SK-N-SH (cell line): ENCODE data around the gene RNF133. TPM values are rescaled to one million over a fixed set of nuclear protein-coding genes. Genes with fewer than 3 reads are reported as not detected.

Source experiments
- CTCF ChIA-PET: fragments of 300-600, 350-600 bp; formaldehyde crosslinking; extraction: SDS; loops from one replicate; lab custom pipeline; 2021; lab: Yijun Ruan, JAX
- POLR2A ChIA-PET: fragments of 350-600 bp; sonication (Branson Sonifier 250); formaldehyde crosslinking; extraction: SDS; loops from one replicate; lab custom pipeline; 2020; ENCODE audit warnings: antibody characterized with exemption, inconsistent platforms; lab: Yijun Ruan, JAX
- DNase-seq: peaks from one replicate; pipeline ENCODE4 v3.0.0; 2012
- H2AFZ ChIP-seq: fragments of 200-600 bp; sonication (generic); 2 replicates; pipeline ENCODE4 v1.8.1; 2016; ENCODE audit warnings: antibody characterized with exemption, mild to moderate bottlenecking, low read depth
- H3F3A ChIP-seq: fragments of 200-600 bp; sonication (generic); replicated peaks from 2 replicates; pipeline ENCODE3; 2016; ENCODE audit warnings: antibody characterized with exemption, mild to moderate bottlenecking; ENCODE audit not compliant: insufficient read depth
- H3K27ac ChIP-seq, 2 experiments: fragments of 200-500 bp in 1 of 2; fragments of 200-600 bp in 1 of 2; sonication (Bioruptor generic) in 1 of 2; sonication (generic), shearing (Covaris generic) in 1 of 2; 2 replicates each; pipeline versions ENCODE4 v1.5.1 to v1.6.1; 2014 to 2016; ENCODE audit warnings: low read depth in 2 of 2, inconsistent platforms in 1 of 2, low read length in 1 of 2, mild to moderate bottlenecking in 1 of 2, mixed read lengths in 1 of 2
- H3K27me3 ChIP-seq: fragments of 200-600 bp; sonication (generic), shearing (Covaris generic); 2 replicates; pipeline ENCODE4 v1.6.1; 2016; ENCODE audit warnings: mixed run types; ENCODE audit not compliant: insufficient read depth
- H3K36me3 ChIP-seq, 2 experiments: fragments of 200-500 bp in 1 of 2; fragments of 200-600 bp in 1 of 2; sonication (Bioruptor generic) in 1 of 2; sonication (generic) in 1 of 2; replicated peaks in 1 of 2; 2 replicates each; pipeline versions ENCODE3 to v1.5.1; 2014 to 2016; ENCODE audit warnings: low read length in 1 of 2, mild to moderate bottlenecking in 1 of 2; ENCODE audit not compliant: insufficient read depth in 2 of 2, control insufficient read depth in 1 of 2
- H3K4me1 ChIP-seq, 2 experiments: fragments of 200-500 bp in 1 of 2; fragments of 200-600 bp in 1 of 2; sonication (Bioruptor generic) in 1 of 2; sonication (generic), shearing (Covaris generic) in 1 of 2; 2 replicates each; pipeline versions ENCODE4 v1.5.1 to v1.6.1; 2014 to 2016; ENCODE audit warnings: low read depth in 1 of 2, low read length in 1 of 2, mixed run types in 1 of 2; ENCODE audit not compliant: insufficient read depth in 2 of 2, control insufficient read depth in 1 of 2
- H3K4me2 ChIP-seq: fragments of 200-600 bp; sonication (generic), shearing (Covaris generic); 2 replicates; pipeline ENCODE4 v1.6.1; 2017; ENCODE audit warnings: mixed run types
- H3K4me3 ChIP-seq, 2 experiments: fragments of 200-500 bp in 1 of 2; fragments of 200-600 bp in 1 of 2; sonication (Bioruptor generic) in 1 of 2; sonication (generic), shearing (Covaris generic) in 1 of 2; 2 replicates each; pipeline versions ENCODE4 v1.5.1 to v1.8.1; 2014 to 2016; ENCODE audit warnings: low read depth in 2 of 2, inconsistent platforms in 1 of 2, low read length in 1 of 2, mild to moderate bottlenecking in 1 of 2, mixed read lengths in 1 of 2, moderate library complexity in 1 of 2
- H3K79me2 ChIP-seq: fragments of 200-600 bp; sonication (generic); 2 replicates; pipeline ENCODE4 v1.8.1; 2017; ENCODE audit warnings: mild to moderate bottlenecking; ENCODE audit not compliant: insufficient read depth
- H3K9ac ChIP-seq: fragments of 200-600 bp; sonication (generic); 2 replicates; pipeline ENCODE4 v1.6.1; 2017; ENCODE audit warnings: mixed run types
- H3K9me2 ChIP-seq: fragments of 200-600 bp; sonication (generic); 2 replicates; pipeline ENCODE4 v1.6.1; 2017; ENCODE audit warnings: mixed run types
- H3K9me3 ChIP-seq: fragments of 200-600 bp; sonication (generic); 2 replicates; pipeline ENCODE4 v1.6.1; 2017; ENCODE audit warnings: mixed run types, mild to moderate bottlenecking, moderate library complexity
- H4K20me1 ChIP-seq: fragments of 200-600 bp; sonication (generic); 2 replicates; pipeline ENCODE4 v1.6.1; 2017; ENCODE audit warnings: mild to moderate bottlenecking, mixed run types; ENCODE audit not compliant: insufficient read depth
- ELF1 ChIP-seq: IDR thresholded peaks from 2 replicates; pipeline ENCODE4 v1.4.0; 2012
- EP300 ChIP-seq, 2 experiments: IDR thresholded peaks; 2 replicates each; pipeline versions ENCODE4 v1.4.0 to v1.6.1; 2012; ENCODE audit warnings: borderline replicate concordance in 1 of 2, low read depth in 1 of 2, low read length in 1 of 2
- FOXM1 ChIP-seq: IDR thresholded peaks from 2 replicates; pipeline ENCODE4 v1.4.0; 2012; ENCODE audit warnings: low read depth, mild to moderate bottlenecking
- GABPA ChIP-seq: IDR thresholded peaks from 2 replicates; pipeline ENCODE4 v1.4.0; 2012; ENCODE audit warnings: low read depth, mild to moderate bottlenecking
- JUND ChIP-seq: IDR thresholded peaks from 2 replicates; pipeline ENCODE4 v1.4.0; 2012
- MEF2A ChIP-seq: IDR thresholded peaks from 2 replicates; pipeline ENCODE4 v1.4.0; 2012; ENCODE audit warnings: low read depth, borderline replicate concordance
- MXI1 ChIP-seq: IDR thresholded peaks from 2 replicates; pipeline ENCODE4 v1.6.1; 2012; ENCODE audit warnings: mild to moderate bottlenecking, low read depth, low read length, improper control_type of control experiment
- POLR2AphosphoS5 ChIP-seq: IDR thresholded peaks from 2 replicates; pipeline ENCODE4 v1.6.1; 2012; ENCODE audit warnings: low read depth, low read length
- RAD21 ChIP-seq: IDR thresholded peaks from 2 replicates; pipeline ENCODE4 v1.6.1; 2012; ENCODE audit warnings: mild to moderate bottlenecking, low read length
- SMC3 ChIP-seq: IDR thresholded peaks from 2 replicates; pipeline ENCODE4 v1.6.1; 2012; ENCODE audit warnings: low read depth, low read length, improper control_type of control experiment
- TAF1 ChIP-seq: IDR thresholded peaks from 2 replicates; pipeline ENCODE4 v1.6.1; 2012; ENCODE audit warnings: low read depth, mild to moderate bottlenecking, low read length, moderate library complexity, borderline replicate concordance
- TCF12 ChIP-seq: IDR thresholded peaks from 2 replicates; pipeline ENCODE4 v1.4.0; 2012
- TEAD4 ChIP-seq: IDR thresholded peaks from 2 replicates; pipeline ENCODE4 v1.4.0; 2012; ENCODE audit warnings: mild to moderate bottlenecking, borderline replicate concordance; ENCODE audit not compliant: insufficient read depth
- WGBS: methylation state at CpG from one replicate; pipeline ENCODE4 v1.1.6; 2017; ENCODE audit warnings: low lambda C conversion rate; 5-methylcytosine and 5-hydroxymethylcytosine counted together
- polyA plus RNA-seq, 3 experiments: library from polyadenylated mRNA; depleted of rRNA; stranded (reverse); fragments of >200 nt; gene quantifications; 2 replicates each; pipeline ENCODE4 v1.2.3, GENCODE V29; 2012
- TF ChIP-seq, protein P1 (sequence below): IDR thresholded peaks from 2 replicates; pipeline ENCODE4 v1.4.0; 2012; ENCODE audit warnings: low read depth
- TF ChIP-seq, protein P2 (sequence below): fragments of 200-600 bp; sonication (generic); IDR thresholded peaks from 2 replicates; pipeline ENCODE4 v1.6.1; 2017; ENCODE audit warnings: antibody characterized with exemption, mild to moderate bottlenecking, moderate library complexity
- TF ChIP-seq, protein P3 (sequence below): fragments of 150-350 bp; IDR thresholded peaks from 2 replicates; pipeline ENCODE4 v1.6.1; 2017; ENCODE audit warnings: antibody characterized with exemption, low read length, low read depth, borderline replicate concordance
- TF ChIP-seq, protein P4 (sequence below): IDR thresholded peaks from 2 replicates; pipeline ENCODE4; 2012

RNF133 gene, protein sequence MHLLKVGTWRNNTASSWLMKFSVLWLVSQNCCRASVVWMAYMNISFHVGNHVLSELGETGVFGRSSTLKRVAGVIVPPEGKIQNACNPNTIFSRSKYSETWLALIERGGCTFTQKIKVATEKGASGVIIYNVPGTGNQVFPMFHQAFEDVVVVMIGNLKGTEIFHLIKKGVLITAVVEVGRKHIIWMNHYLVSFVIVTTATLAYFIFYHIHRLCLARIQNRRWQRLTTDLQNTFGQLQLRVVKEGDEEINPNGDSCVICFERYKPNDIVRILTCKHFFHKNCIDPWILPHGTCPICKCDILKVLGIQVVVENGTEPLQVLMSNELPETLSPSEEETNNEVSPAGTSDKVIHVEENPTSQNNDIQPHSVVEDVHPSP
- 0.03 TPM in 1 of 2 replicates, not detected in the other for polyA plus RNA-seq (2012; rRNA removed)
- polyA plus RNA-seq (2012; cell fraction: cytosol; rRNA removed): not detected in 2 replicates
- polyA plus RNA-seq (2012; cell fraction: nucleus; rRNA removed): not detected in 2 replicates

GRCh38 chr7:122699017-122699416, at the start of gene RNF133:
Gene RNF133 (minus strand): TSS chr7:122699117. CDS start chr7:122698918, 199 bp downstream.
- Histone ChIP-seq H3K27ac (no peak within 1 kb of the TSS), H3F3A (no peaks in the 10 kb centered on the region), H4K20me1 (no peaks in the 10 kb centered on the region), H3K4me1 (no peaks in the 10 kb centered on the region), H3K4me3 (no peak within 1 kb of the TSS), H3K4me2 (no peak within 1 kb of the TSS), H3K9me2 (no peaks in the 10 kb centered on the region), H3K27me3 (no peaks in the 10 kb centered on the region), H3K9me3 (no peaks in the 10 kb centered on the region), H3K79me2 (no peaks in the 10 kb centered on the region), H3K9ac (no peak within 1 kb of the TSS), H2AFZ (no peak within 1 kb of the TSS), H3K36me3 (no peaks in the 10 kb centered on the region)
- TF ChIP-seq EP300 (IDR thresholded peaks at IDR 0.05; ENCODE audit: borderline replicate concordance in 1 of 2, low read depth in 1 of 2, low read length in 1 of 2) (no peak), TCF12 (no peak), RAD21 (no peak), MXI1 (no peak), MEF2A (no peak), SMC3 (no peak), JUND (no peak), GABPA (no peak), TAF1 (no peak), FOXM1 (no peak)
- TF ChIP-seq, protein P1, sequence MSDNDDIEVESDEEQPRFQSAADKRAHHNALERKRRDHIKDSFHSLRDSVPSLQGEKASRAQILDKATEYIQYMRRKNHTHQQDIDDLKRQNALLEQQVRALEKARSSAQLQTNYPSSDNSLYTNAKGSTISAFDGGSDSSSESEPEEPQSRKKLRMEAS: no peak
- TF ChIP-seq, protein P2, sequence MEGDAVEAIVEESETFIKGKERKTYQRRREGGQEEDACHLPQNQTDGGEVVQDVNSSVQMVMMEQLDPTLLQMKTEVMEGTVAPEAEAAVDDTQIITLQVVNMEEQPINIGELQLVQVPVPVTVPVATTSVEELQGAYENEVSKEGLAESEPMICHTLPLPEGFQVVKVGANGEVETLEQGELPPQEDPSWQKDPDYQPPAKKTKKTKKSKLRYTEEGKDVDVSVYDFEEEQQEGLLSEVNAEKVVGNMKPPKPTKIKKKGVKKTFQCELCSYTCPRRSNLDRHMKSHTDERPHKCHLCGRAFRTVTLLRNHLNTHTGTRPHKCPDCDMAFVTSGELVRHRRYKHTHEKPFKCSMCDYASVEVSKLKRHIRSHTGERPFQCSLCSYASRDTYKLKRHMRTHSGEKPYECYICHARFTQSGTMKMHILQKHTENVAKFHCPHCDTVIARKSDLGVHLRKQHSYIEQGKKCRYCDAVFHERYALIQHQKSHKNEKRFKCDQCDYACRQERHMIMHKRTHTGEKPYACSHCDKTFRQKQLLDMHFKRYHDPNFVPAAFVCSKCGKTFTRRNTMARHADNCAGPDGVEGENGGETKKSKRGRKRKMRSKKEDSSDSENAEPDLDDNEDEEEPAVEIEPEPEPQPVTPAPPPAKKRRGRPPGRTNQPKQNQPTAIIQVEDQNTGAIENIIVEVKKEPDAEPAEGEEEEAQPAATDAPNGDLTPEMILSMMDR: no peak
- TF ChIP-seq, protein P3, sequence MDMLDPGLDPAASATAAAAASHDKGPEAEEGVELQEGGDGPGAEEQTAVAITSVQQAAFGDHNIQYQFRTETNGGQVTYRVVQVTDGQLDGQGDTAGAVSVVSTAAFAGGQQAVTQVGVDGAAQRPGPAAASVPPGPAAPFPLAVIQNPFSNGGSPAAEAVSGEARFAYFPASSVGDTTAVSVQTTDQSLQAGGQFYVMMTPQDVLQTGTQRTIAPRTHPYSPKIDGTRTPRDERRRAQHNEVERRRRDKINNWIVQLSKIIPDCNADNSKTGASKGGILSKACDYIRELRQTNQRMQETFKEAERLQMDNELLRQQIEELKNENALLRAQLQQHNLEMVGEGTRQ: no peak
- ChIA-PET POLR2A (no interaction called here), CTCF (interaction anchor here (0.5 to 1.2 kb wide), 3 partner anchors 12 to 50 kb away, joined by 3 read pairs; no protein-coding TSS in a partner anchor)
- no peak for DNase-seq

- ChIA-PET CTCF (no interaction called here), POLR2A (no interaction called here)
- Histone ChIP-seq H3K4me3 (no peak overlapping the region), H3K9me3 (no peaks in the 10 kb centered on the region), H3K4me1 (no peaks in the 10 kb centered on the region), H3K4me2 (no peak overlapping the region), H3K27me3 (no peaks in the 10 kb centered on the region), H3K9ac (no peak overlapping the region), H3K27ac (no peak overlapping the region), H2AFZ (no peak overlapping the region), H3K79me2 (no peaks in the 10 kb centered on the region), H3K36me3 (no peaks in the 10 kb centered on the region), H3F3A (no peaks in the 10 kb centered on the region), H4K20me1 (no peaks in the 10 kb centered on the region), H3K9me2 (no peaks in the 10 kb centered on the region)
- DNase-seq: no peak
- TF ChIP-seq TAF1: no peak
- no peak for TF ChIP-seq TEAD4
- TF ChIP-seq, protein P4, sequence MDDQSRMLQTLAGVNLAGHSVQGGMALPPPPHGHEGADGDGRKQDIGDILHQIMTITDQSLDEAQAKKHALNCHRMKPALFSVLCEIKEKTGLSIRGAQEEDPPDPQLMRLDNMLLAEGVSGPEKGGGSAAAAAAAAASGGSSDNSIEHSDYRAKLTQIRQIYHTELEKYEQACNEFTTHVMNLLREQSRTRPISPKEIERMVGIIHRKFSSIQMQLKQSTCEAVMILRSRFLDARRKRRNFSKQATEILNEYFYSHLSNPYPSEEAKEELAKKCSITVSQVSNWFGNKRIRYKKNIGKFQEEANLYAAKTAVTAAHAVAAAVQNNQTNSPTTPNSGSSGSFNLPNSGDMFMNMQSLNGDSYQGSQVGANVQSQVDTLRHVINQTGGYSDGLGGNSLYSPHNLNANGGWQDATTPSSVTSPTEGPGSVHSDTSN: no peak
- TF ChIP-seq ELF1: no peak
- no peak for TF ChIP-seq RAD21
- no peak for TF ChIP-seq POLR2AphosphoS5
- TF ChIP-seq TCF12: no peak
- 4% methylated on average over 2 of the region's 2 CpGs for WGBS
Observed at GRCh38 chr7:122748195-122748594, 49.3 kb upstream of the RNF133 start.
